SK-N-SH (cell line): Measurements from ENCODE around the gene ADAMTS20. TPM values are rescaled to one million over a fixed set of nuclear protein-coding genes. Genes with fewer than 3 reads are reported as not detected.
"Not testable (repeated sequence)": the region's sequence is repeated elsewhere in the genome, so short reads cannot be mapped to it uniquely, and the experiment has no call there.

Experiments used
- CTCF ChIA-PET: fragments of 300-600, 350-600 bp; formaldehyde crosslinking; extraction: SDS; loops from one replicate; lab custom pipeline; 2021; lab: Yijun Ruan, JAX
- POLR2A ChIA-PET: fragments of 350-600 bp; sonication (Branson Sonifier 250); formaldehyde crosslinking; extraction: SDS; loops from one replicate; lab custom pipeline; 2020; ENCODE audit warnings: antibody characterized with exemption, inconsistent platforms; lab: Yijun Ruan, JAX
- DNase-seq: peaks from one replicate; pipeline ENCODE4 v3.0.0; 2012
- H2AFZ ChIP-seq: fragments of 200-600 bp; sonication (generic); 2 replicates; pipeline ENCODE4 v1.8.1; 2016; ENCODE audit warnings: antibody characterized with exemption, mild to moderate bottlenecking, low read depth
- H3F3A ChIP-seq: fragments of 200-600 bp; sonication (generic); replicated peaks from 2 replicates; pipeline ENCODE3; 2016; ENCODE audit warnings: antibody characterized with exemption, mild to moderate bottlenecking; ENCODE audit not compliant: insufficient read depth
- H3K27ac ChIP-seq, 2 experiments: fragments of 200-500 bp in 1 of 2; fragments of 200-600 bp in 1 of 2; sonication (Bioruptor generic) in 1 of 2; sonication (generic), shearing (Covaris generic) in 1 of 2; 2 replicates each; pipeline versions ENCODE4 v1.5.1 to v1.6.1; 2014 to 2016; ENCODE audit warnings: low read depth in 2 of 2, inconsistent platforms in 1 of 2, low read length in 1 of 2, mild to moderate bottlenecking in 1 of 2, mixed read lengths in 1 of 2
- H3K27me3 ChIP-seq: fragments of 200-600 bp; sonication (generic), shearing (Covaris generic); 2 replicates; pipeline ENCODE4 v1.6.1; 2016; ENCODE audit warnings: mixed run types; ENCODE audit not compliant: insufficient read depth
- H3K36me3 ChIP-seq, 2 experiments: fragments of 200-500 bp in 1 of 2; fragments of 200-600 bp in 1 of 2; sonication (Bioruptor generic) in 1 of 2; sonication (generic) in 1 of 2; replicated peaks in 1 of 2; 2 replicates each; pipeline versions ENCODE3 to v1.5.1; 2014 to 2016; ENCODE audit warnings: low read length in 1 of 2, mild to moderate bottlenecking in 1 of 2; ENCODE audit not compliant: insufficient read depth in 2 of 2, control insufficient read depth in 1 of 2
- H3K4me1 ChIP-seq, 2 experiments: fragments of 200-500 bp in 1 of 2; fragments of 200-600 bp in 1 of 2; sonication (Bioruptor generic) in 1 of 2; sonication (generic), shearing (Covaris generic) in 1 of 2; 2 replicates each; pipeline versions ENCODE4 v1.5.1 to v1.6.1; 2014 to 2016; ENCODE audit warnings: low read depth in 1 of 2, low read length in 1 of 2, mixed run types in 1 of 2; ENCODE audit not compliant: insufficient read depth in 2 of 2, control insufficient read depth in 1 of 2
- H3K4me2 ChIP-seq: fragments of 200-600 bp; sonication (generic), shearing (Covaris generic); 2 replicates; pipeline ENCODE4 v1.6.1; 2017; ENCODE audit warnings: mixed run types
- H3K4me3 ChIP-seq, 2 experiments: fragments of 200-500 bp in 1 of 2; fragments of 200-600 bp in 1 of 2; sonication (Bioruptor generic) in 1 of 2; sonication (generic), shearing (Covaris generic) in 1 of 2; 2 replicates each; pipeline versions ENCODE4 v1.5.1 to v1.8.1; 2014 to 2016; ENCODE audit warnings: low read depth in 2 of 2, inconsistent platforms in 1 of 2, low read length in 1 of 2, mild to moderate bottlenecking in 1 of 2, mixed read lengths in 1 of 2, moderate library complexity in 1 of 2
- H3K79me2 ChIP-seq: fragments of 200-600 bp; sonication (generic); 2 replicates; pipeline ENCODE4 v1.8.1; 2017; ENCODE audit warnings: mild to moderate bottlenecking; ENCODE audit not compliant: insufficient read depth
- H3K9ac ChIP-seq: fragments of 200-600 bp; sonication (generic); 2 replicates; pipeline ENCODE4 v1.6.1; 2017; ENCODE audit warnings: mixed run types
- H3K9me2 ChIP-seq: fragments of 200-600 bp; sonication (generic); 2 replicates; pipeline ENCODE4 v1.6.1; 2017; ENCODE audit warnings: mixed run types
- H3K9me3 ChIP-seq: fragments of 200-600 bp; sonication (generic); 2 replicates; pipeline ENCODE4 v1.6.1; 2017; ENCODE audit warnings: mixed run types, mild to moderate bottlenecking, moderate library complexity
- H4K20me1 ChIP-seq: fragments of 200-600 bp; sonication (generic); 2 replicates; pipeline ENCODE4 v1.6.1; 2017; ENCODE audit warnings: mild to moderate bottlenecking, mixed run types; ENCODE audit not compliant: insufficient read depth
- CHD2 ChIP-seq: fragments of 150-350 bp; IDR thresholded peaks from 2 replicates; pipeline ENCODE4 v1.6.1; 2018; ENCODE audit warnings: low read length; ENCODE audit not compliant: partially characterized antibody
- ELF1 ChIP-seq: IDR thresholded peaks from 2 replicates; pipeline ENCODE4 v1.4.0; 2012
- EP300 ChIP-seq, 2 experiments: IDR thresholded peaks; 2 replicates each; pipeline versions ENCODE4 v1.4.0 to v1.6.1; 2012; ENCODE audit warnings: borderline replicate concordance in 1 of 2, low read depth in 1 of 2, low read length in 1 of 2
- EZH2phosphoT487 ChIP-seq: fragments of 200-600 bp; sonication (generic); IDR thresholded peaks from 2 replicates; pipeline ENCODE4 v1.6.1; 2017; ENCODE audit warnings: low read depth, mixed run types, mild to moderate bottlenecking, antibody characterized with exemption, moderate library complexity, borderline replicate concordance
- FOXM1 ChIP-seq: IDR thresholded peaks from 2 replicates; pipeline ENCODE4 v1.4.0; 2012; ENCODE audit warnings: low read depth, mild to moderate bottlenecking
- POLR2AphosphoS5 ChIP-seq: IDR thresholded peaks from 2 replicates; pipeline ENCODE4 v1.6.1; 2012; ENCODE audit warnings: low read depth, low read length
- RAD21 ChIP-seq: IDR thresholded peaks from 2 replicates; pipeline ENCODE4 v1.6.1; 2012; ENCODE audit warnings: mild to moderate bottlenecking, low read length
- RFX5 ChIP-seq: IDR thresholded peaks from 2 replicates; pipeline ENCODE4 v1.6.1; 2012; ENCODE audit warnings: mild to moderate bottlenecking, improper control_type of control experiment, low read length
- SMC3 ChIP-seq: IDR thresholded peaks from 2 replicates; pipeline ENCODE4 v1.6.1; 2012; ENCODE audit warnings: low read depth, low read length, improper control_type of control experiment
- TAF1 ChIP-seq: IDR thresholded peaks from 2 replicates; pipeline ENCODE4 v1.6.1; 2012; ENCODE audit warnings: low read depth, mild to moderate bottlenecking, low read length, moderate library complexity, borderline replicate concordance
- WGBS: methylation state at CpG from one replicate; pipeline ENCODE4 v1.1.6; 2017; ENCODE audit warnings: low lambda C conversion rate; 5-methylcytosine and 5-hydroxymethylcytosine counted together
- polyA plus RNA-seq, 3 experiments: library from polyadenylated mRNA; depleted of rRNA; stranded (reverse); fragments of >200 nt; gene quantifications; 2 replicates each; pipeline ENCODE4 v1.2.3, GENCODE V29; 2012
- TF ChIP-seq, protein P1 (sequence below): IDR thresholded peaks from 2 replicates; pipeline ENCODE4 v1.4.0; 2012; ENCODE audit warnings: low read depth, borderline replicate concordance
- TF ChIP-seq, protein P2 (sequence below): IDR thresholded peaks from 2 replicates; pipeline ENCODE4 v1.6.1; 2012; ENCODE audit warnings: mild to moderate bottlenecking, low read depth, low read length, moderate library complexity
- TF ChIP-seq, protein P3 (sequence below): fragments of 150-350 bp; IDR thresholded peaks from 2 replicates; pipeline ENCODE4 v1.6.1; 2016; ENCODE audit warnings: mild to moderate bottlenecking, low read depth, low read length
- TF ChIP-seq, protein P4 (sequence below): IDR thresholded peaks from 2 replicates; pipeline ENCODE4 v1.4.0; 2012; ENCODE audit warnings: low read depth, borderline replicate concordance

The ADAMTS20 gene
- polyA plus RNA-seq, 1 of the 3 experiments (the other 2 are of a cell fraction) = not detected

DNA sequence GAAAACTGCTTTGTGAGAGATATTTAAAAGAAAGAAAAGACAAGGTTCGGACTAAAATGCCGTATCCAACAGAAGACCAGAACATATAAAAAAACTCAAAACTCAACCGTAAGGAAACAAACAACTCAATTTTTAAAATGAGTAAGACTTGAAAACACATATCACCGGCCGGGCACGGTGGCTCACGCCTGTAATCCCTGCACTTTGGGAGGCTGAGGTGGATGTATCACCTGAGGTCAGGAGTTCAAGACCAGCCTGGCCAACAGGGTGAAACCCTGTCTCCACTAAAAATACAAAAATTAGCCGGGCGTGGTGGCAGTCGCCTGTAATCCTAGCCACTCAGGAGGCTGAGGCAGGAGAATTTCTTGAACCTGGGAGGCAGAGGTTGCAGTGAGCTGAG, 192.0 kb downstream of the ADAMTS20 start:
- H3K4me2 ChIP-seq, H3K36me3 ChIP-seq, H3F3A ChIP-seq, CTCF ChIA-PET, H2AFZ ChIP-seq, H3K4me1 ChIP-seq, H4K20me1 ChIP-seq, H3K4me3 ChIP-seq, POLR2A ChIA-PET, H3K9me2 ChIP-seq, H3K9ac ChIP-seq, DNase-seq, H3K27me3 ChIP-seq, H3K9me3 ChIP-seq, H3K79me2 ChIP-seq, H3K27ac ChIP-seq: not testable (repeated sequence)
- 74% methylated on average over 10 of the region's 10 CpGs for WGBS

DNA sequence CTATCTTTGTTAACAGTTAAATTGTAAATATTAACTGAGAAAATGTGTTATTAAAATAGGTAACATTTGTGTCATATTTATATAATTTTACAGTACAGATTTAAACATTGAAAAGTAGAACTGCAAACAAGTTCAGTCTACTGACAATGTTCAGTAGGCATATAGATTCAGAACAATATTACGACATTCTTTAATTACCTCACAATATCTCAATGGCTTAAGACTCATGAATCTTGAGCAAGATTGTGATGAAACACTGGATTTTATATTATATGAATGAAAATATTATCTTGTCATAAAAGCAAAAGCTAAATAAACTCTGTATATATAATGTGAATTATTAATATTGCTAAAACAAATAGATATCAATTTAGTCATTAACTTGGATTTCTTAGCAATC, 194.9 kb downstream of the ADAMTS20 start:
- no peaks in the 10 kb centered on the region for H3K9me3 ChIP-seq
- H3K9ac ChIP-seq = no peak overlapping the region
- H2AFZ ChIP-seq = no peak overlapping the region
- H3K4me1 ChIP-seq = no peaks in the 10 kb centered on the region
- 49% methylated on average over 1 of the region's 1 CpG for WGBS
- H3K27ac ChIP-seq = no peak overlapping the region
- no peak overlapping the region for H3K4me3 ChIP-seq
- no peaks in the 10 kb centered on the region for H3K36me3 ChIP-seq
- H3K79me2 ChIP-seq = no peaks in the 10 kb centered on the region
- H3K9me2 ChIP-seq = no peaks in the 10 kb centered on the region
- H3K27me3 ChIP-seq = no peaks in the 10 kb centered on the region
- no peaks in the 10 kb centered on the region for H4K20me1 ChIP-seq
- no peaks in the 10 kb centered on the region for H3F3A ChIP-seq
- CTCF ChIA-PET = no interaction called here
- TF ChIP-seq ELF1 (no peak), RFX5 (no peak), POLR2AphosphoS5 (no peak), SMC3 (no peak), EZH2phosphoT487 (no peak), CHD2 (no peak), EP300 (IDR thresholded peaks at IDR 0.05; ENCODE audit: borderline replicate concordance in 1 of 2, low read depth in 1 of 2, low read length in 1 of 2) (no peak), TAF1 (no peak), FOXM1 (no peak), RAD21 (no peak)
- TF ChIP-seq, protein P1, sequence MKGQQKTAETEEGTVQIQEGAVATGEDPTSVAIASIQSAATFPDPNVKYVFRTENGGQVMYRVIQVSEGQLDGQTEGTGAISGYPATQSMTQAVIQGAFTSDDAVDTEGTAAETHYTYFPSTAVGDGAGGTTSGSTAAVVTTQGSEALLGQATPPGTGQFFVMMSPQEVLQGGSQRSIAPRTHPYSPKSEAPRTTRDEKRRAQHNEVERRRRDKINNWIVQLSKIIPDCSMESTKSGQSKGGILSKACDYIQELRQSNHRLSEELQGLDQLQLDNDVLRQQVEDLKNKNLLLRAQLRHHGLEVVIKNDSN = no peak
- TF ChIP-seq, protein P2, sequence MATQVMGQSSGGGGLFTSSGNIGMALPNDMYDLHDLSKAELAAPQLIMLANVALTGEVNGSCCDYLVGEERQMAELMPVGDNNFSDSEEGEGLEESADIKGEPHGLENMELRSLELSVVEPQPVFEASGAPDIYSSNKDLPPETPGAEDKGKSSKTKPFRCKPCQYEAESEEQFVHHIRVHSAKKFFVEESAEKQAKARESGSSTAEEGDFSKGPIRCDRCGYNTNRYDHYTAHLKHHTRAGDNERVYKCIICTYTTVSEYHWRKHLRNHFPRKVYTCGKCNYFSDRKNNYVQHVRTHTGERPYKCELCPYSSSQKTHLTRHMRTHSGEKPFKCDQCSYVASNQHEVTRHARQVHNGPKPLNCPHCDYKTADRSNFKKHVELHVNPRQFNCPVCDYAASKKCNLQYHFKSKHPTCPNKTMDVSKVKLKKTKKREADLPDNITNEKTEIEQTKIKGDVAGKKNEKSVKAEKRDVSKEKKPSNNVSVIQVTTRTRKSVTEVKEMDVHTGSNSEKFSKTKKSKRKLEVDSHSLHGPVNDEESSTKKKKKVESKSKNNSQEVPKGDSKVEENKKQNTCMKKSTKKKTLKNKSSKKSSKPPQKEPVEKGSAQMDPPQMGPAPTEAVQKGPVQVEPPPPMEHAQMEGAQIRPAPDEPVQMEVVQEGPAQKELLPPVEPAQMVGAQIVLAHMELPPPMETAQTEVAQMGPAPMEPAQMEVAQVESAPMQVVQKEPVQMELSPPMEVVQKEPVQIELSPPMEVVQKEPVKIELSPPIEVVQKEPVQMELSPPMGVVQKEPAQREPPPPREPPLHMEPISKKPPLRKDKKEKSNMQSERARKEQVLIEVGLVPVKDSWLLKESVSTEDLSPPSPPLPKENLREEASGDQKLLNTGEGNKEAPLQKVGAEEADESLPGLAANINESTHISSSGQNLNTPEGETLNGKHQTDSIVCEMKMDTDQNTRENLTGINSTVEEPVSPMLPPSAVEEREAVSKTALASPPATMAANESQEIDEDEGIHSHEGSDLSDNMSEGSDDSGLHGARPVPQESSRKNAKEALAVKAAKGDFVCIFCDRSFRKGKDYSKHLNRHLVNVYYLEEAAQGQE = no peak
- TF ChIP-seq, protein P3, sequence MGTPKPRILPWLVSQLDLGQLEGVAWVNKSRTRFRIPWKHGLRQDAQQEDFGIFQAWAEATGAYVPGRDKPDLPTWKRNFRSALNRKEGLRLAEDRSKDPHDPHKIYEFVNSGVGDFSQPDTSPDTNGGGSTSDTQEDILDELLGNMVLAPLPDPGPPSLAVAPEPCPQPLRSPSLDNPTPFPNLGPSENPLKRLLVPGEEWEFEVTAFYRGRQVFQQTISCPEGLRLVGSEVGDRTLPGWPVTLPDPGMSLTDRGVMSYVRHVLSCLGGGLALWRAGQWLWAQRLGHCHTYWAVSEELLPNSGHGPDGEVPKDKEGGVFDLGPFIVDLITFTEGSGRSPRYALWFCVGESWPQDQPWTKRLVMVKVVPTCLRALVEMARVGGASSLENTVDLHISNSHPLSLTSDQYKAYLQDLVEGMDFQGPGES = no peak
- TF ChIP-seq, protein P4, sequence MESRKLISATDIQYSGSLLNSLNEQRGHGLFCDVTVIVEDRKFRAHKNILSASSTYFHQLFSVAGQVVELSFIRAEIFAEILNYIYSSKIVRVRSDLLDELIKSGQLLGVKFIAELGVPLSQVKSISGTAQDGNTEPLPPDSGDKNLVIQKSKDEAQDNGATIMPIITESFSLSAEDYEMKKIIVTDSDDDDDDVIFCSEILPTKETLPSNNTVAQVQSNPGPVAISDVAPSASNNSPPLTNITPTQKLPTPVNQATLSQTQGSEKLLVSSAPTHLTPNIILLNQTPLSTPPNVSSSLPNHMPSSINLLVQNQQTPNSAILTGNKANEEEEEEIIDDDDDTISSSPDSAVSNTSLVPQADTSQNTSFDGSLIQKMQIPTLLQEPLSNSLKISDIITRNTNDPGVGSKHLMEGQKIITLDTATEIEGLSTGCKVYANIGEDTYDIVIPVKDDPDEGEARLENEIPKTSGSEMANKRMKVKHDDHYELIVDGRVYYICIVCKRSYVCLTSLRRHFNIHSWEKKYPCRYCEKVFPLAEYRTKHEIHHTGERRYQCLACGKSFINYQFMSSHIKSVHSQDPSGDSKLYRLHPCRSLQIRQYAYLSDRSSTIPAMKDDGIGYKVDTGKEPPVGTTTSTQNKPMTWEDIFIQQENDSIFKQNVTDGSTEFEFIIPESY = no peak
- TF ChIP-seq, all 33 proteins: peak for 0
- POLR2A ChIA-PET = no interaction called here
- no peak overlapping the region for H3K4me2 ChIP-seq
- DNase-seq = no peak
